Measurements from ENCODE around the gene FSTL4.
A peak's percentile ranks its signal among the peaks of the same experiment; 100 is the strongest.

- TF ChIP-seq, protein P1, sequence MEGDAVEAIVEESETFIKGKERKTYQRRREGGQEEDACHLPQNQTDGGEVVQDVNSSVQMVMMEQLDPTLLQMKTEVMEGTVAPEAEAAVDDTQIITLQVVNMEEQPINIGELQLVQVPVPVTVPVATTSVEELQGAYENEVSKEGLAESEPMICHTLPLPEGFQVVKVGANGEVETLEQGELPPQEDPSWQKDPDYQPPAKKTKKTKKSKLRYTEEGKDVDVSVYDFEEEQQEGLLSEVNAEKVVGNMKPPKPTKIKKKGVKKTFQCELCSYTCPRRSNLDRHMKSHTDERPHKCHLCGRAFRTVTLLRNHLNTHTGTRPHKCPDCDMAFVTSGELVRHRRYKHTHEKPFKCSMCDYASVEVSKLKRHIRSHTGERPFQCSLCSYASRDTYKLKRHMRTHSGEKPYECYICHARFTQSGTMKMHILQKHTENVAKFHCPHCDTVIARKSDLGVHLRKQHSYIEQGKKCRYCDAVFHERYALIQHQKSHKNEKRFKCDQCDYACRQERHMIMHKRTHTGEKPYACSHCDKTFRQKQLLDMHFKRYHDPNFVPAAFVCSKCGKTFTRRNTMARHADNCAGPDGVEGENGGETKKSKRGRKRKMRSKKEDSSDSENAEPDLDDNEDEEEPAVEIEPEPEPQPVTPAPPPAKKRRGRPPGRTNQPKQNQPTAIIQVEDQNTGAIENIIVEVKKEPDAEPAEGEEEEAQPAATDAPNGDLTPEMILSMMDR (IDR thresholded peaks at IDR 0.05), result no peak
- no peak for TF ChIP-seq USF2 (IDR thresholded peaks at IDR 0.05; ENCODE audit: borderline replicate concordance, low read depth, low read length)
- no peak for TF ChIP-seq POLR2AphosphoS5 (IDR thresholded peaks at IDR 0.05; ENCODE audit: low read depth, low read length)
- TF ChIP-seq, protein P2, sequence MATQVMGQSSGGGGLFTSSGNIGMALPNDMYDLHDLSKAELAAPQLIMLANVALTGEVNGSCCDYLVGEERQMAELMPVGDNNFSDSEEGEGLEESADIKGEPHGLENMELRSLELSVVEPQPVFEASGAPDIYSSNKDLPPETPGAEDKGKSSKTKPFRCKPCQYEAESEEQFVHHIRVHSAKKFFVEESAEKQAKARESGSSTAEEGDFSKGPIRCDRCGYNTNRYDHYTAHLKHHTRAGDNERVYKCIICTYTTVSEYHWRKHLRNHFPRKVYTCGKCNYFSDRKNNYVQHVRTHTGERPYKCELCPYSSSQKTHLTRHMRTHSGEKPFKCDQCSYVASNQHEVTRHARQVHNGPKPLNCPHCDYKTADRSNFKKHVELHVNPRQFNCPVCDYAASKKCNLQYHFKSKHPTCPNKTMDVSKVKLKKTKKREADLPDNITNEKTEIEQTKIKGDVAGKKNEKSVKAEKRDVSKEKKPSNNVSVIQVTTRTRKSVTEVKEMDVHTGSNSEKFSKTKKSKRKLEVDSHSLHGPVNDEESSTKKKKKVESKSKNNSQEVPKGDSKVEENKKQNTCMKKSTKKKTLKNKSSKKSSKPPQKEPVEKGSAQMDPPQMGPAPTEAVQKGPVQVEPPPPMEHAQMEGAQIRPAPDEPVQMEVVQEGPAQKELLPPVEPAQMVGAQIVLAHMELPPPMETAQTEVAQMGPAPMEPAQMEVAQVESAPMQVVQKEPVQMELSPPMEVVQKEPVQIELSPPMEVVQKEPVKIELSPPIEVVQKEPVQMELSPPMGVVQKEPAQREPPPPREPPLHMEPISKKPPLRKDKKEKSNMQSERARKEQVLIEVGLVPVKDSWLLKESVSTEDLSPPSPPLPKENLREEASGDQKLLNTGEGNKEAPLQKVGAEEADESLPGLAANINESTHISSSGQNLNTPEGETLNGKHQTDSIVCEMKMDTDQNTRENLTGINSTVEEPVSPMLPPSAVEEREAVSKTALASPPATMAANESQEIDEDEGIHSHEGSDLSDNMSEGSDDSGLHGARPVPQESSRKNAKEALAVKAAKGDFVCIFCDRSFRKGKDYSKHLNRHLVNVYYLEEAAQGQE (IDR thresholded peaks at IDR 0.05; ENCODE audit: low read depth, low read length), result peak; percentile 33; the same call in 1 of the 2 replicates
- TF ChIP-seq, protein P3, sequence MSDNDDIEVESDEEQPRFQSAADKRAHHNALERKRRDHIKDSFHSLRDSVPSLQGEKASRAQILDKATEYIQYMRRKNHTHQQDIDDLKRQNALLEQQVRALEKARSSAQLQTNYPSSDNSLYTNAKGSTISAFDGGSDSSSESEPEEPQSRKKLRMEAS (IDR thresholded peaks at IDR 0.05; ENCODE audit: low read depth), result no peak
- no peak for TF ChIP-seq GABPA (IDR thresholded peaks at IDR 0.05; ENCODE audit: low read depth)
- TF ChIP-seq MEF2A (IDR thresholded peaks at IDR 0.05; ENCODE audit: borderline replicate concordance, low read depth), result no peak
- TF ChIP-seq TAF1 (IDR thresholded peaks at IDR 0.05; ENCODE audit: borderline replicate concordance, low read depth, low read length), result no peak
- no peak for TF ChIP-seq CHD2 (IDR thresholded peaks at IDR 0.05; ENCODE audit: low read length, partially characterized antibody)
- TF ChIP-seq RCOR1 (IDR thresholded peaks at IDR 0.05; ENCODE audit: low read length), result no peak
- TF ChIP-seq EP300 (IDR thresholded peaks at IDR 0.05; ENCODE audit: borderline replicate concordance in 1 of 2, low read depth in 1 of 2, low read length in 1 of 2), result no peak
- no peak for TF ChIP-seq SMC3 (IDR thresholded peaks at IDR 0.05; ENCODE audit: low read depth, low read length)
These were observed 289.6 kb downstream of the FSTL4 start for GRCh38 chr5:133322743-133323142.

Measured in SK-N-SH (cell line).